ENCODE measurements around the gene KRT3. TPM values are rescaled to one million over a fixed set of nuclear protein-coding genes. Genes with fewer than 3 reads are reported as not detected.

The KRT3 gene
- total and polyA plus RNA-seq, 9 of the 15 experiments (the other 6 are each of a cell fraction or from before 2014, with no cell fraction given): not detected

GRCh38 chr12:52789637-52790426, 6.1 kb downstream of the KRT3 start (continued):
- no peak for TF ChIP-seq HNRNPH1 (optimal IDR thresholded peaks at IDR 0.05; ENCODE audit: low read depth, low read length)
- TF ChIP-seq YY1 (IDR thresholded peaks at IDR 0.05; ENCODE audit: borderline replicate concordance in 1 of 3, control insufficient read depth in 1 of 3, extremely low read depth in 1 of 3, insufficient read depth in 3 of 3, insufficient read length in 1 of 3, insufficient replicate concordance in 2 of 3, low read depth in 1 of 3, low read length in 2 of 3): peak in 1 of 3 experiments; percentile 68
- no peak for TF ChIP-seq NCOA4 (IDR thresholded peaks at IDR 0.05; ENCODE audit: partially characterized antibody)
- no peak for TF ChIP-seq SNIP1 (IDR thresholded peaks at IDR 0.05; ENCODE audit: low read depth)
- no peak for TF ChIP-seq KLF10 (CRISPR knock-in tag; IDR thresholded peaks at IDR 0.05)
- TF ChIP-seq IRF1 (CRISPR knock-in tag; IDR thresholded peaks at IDR 0.05; ENCODE audit: borderline replicate concordance): no peak
- no peak for TF ChIP-seq EP400 (IDR thresholded peaks at IDR 0.05)
- TF ChIP-seq ELK3 (CRISPR knock-in tag; IDR thresholded peaks at IDR 0.05): no peak
- peak; percentile 45; the same call in 1 of the 2 replicates for TF ChIP-seq CREM (IDR thresholded peaks at IDR 0.05; ENCODE audit: low read depth)
- TF ChIP-seq E2F1 (CRISPR knock-in tag; IDR thresholded peaks at IDR 0.05): no peak
- TF ChIP-seq MNT (conservative IDR thresholded peaks at IDR 0.05): peak in 1 of 2 experiments; percentile 54; a peak in 1 of 4 replicates
- TF ChIP-seq TARDBP (IDR thresholded peaks at IDR 0.05): no peak
- no peak for TF ChIP-seq MIER1 (IDR thresholded peaks at IDR 0.05; ENCODE audit: low read depth)
- no peak for TF ChIP-seq NFE2 (IDR thresholded peaks at IDR 0.05; ENCODE audit: low read depth)
- no peak for TF ChIP-seq ZC3H4 (CRISPR knock-in tag; IDR thresholded peaks at IDR 0.05; ENCODE audit: borderline replicate concordance)
- no peak for TF ChIP-seq NFRKB (IDR thresholded peaks at IDR 0.05; ENCODE audit: low read depth)
- TF ChIP-seq MEF2A (IDR thresholded peaks at IDR 0.05; ENCODE audit: control insufficient read depth, low read depth, low read length): no peak
- TF ChIP-seq CGGBP1 (CRISPR knock-in tag; IDR thresholded peaks at IDR 0.05): no peak
- no peak for TF ChIP-seq HMG20A (CRISPR knock-in tag; conservative IDR thresholded peaks at IDR 0.05)
- TF ChIP-seq SREBF1 (IDR thresholded peaks at IDR 0.05; ENCODE audit: borderline replicate concordance, low read depth, low read length): no peak
